GM20431 (cell line): ENCODE data around the gene ETS2.

Experiments
- in situ Hi-C: fragments of 300-500 bp; cut with MseI, MboI; formaldehyde crosslinking; loops from one replicate; pipeline ENCODE4 v1.15.0; 2020; ENCODE audit warnings: low sequenced_read_pairs; ENCODE audit not compliant: unreplicated experiment

The ETS2 gene

GRCh38 chr21:38777015-38777414 is 28.7 kb upstream of the ETS2 start:
- in situ Hi-C loops = no loop called here

GRCh38 chr21:38777531-38777930 is 28.2 kb upstream of the ETS2 start:
- in situ Hi-C loops = no loop called here

GRCh38 chr21:38780879-38781278 is 24.9 kb upstream of the ETS2 start:
- in situ Hi-C loops = no loop called here

GRCh38 chr21:38784458-38785266 is 21.1 kb upstream of the ETS2 start:
- in situ Hi-C loops = no loop called here

- in situ Hi-C loops = no loop called here
Measured at GRCh38 chr21:38785483-38785882, 20.2 kb upstream of the ETS2 start.

GRCh38 chr21:38787016-38787415 is 18.7 kb upstream of the ETS2 start:
- in situ Hi-C loops = no loop called here

GRCh38 chr21:38787461-38788274 is 18.1 kb upstream of the ETS2 start:
- in situ Hi-C loops = no loop called here

GRCh38 chr21:38788275-38788905 is 17.3 kb upstream of the ETS2 start:
- in situ Hi-C loops = no loop called here

- in situ Hi-C loops = no loop called here
Measured at GRCh38 chr21:38789275-38789674, 16.5 kb upstream of the ETS2 start.

GRCh38 chr21:38790059-38790458 is 15.7 kb upstream of the ETS2 start:
- in situ Hi-C loops = no loop called here

GRCh38 chr21:38790961-38791360 is 14.8 kb upstream of the ETS2 start:
- in situ Hi-C loops = no loop called here

- in situ Hi-C loops = no loop called here
Measured at GRCh38 chr21:38792676-38793459, 12.9 kb upstream of the ETS2 start.

GRCh38 chr21:38793926-38794713 is 11.6 kb upstream of the ETS2 start:
- in situ Hi-C loops = no loop called here

- in situ Hi-C loops = no loop called here
Measured at GRCh38 chr21:38794978-38795377, 10.8 kb upstream of the ETS2 start.

GRCh38 chr21:38795475-38795874 is 10.3 kb upstream of the ETS2 start:
- in situ Hi-C loops = no loop called here

GRCh38 chr21:38796424-38796823 is 9.3 kb upstream of the ETS2 start:
- in situ Hi-C loops = no loop called here

GRCh38 chr21:38797470-38797869 is 8.3 kb upstream of the ETS2 start:
- in situ Hi-C loops = no loop called here

- in situ Hi-C loops = no loop called here
Measured at GRCh38 chr21:38798081-38798480, 7.6 kb upstream of the ETS2 start.

GRCh38 chr21:38798481-38798882 is 7.2 kb upstream of the ETS2 start:
- in situ Hi-C loops = no loop called here
